HepG2 (cell line): ENCODE data around the gene NELL1. TPM values are rescaled to one million over a fixed set of nuclear protein-coding genes. Genes with fewer than 3 reads are reported as not detected.

Experiments
- ATAC-seq: fragments of 200-7000 bp; cut with Tn5 transposase; 3 replicates; pipeline ENCODE4 v1.9.1; 2020; ENCODE audit warnings: mild to moderate bottlenecking, moderate library complexity
- BruUV-seq: library from RNA; stranded (reverse); fragments of 400-500 nt; replicated peaks from 2 replicates; lab custom pipeline; 2021; lab: Mats Ljungman, UMichigan
- CTCF ChIA-PET: fragments of 300-600 bp; formaldehyde crosslinking; extraction: SDS; loops from one replicate; lab custom pipeline; 2021; ENCODE audit warnings: low total read pairs, inconsistent platforms, low intra/inter-chr PET ratio; lab: Yijun Ruan, JAX
- POLR2A ChIA-PET: fragments of 350-600 bp; sonication (Branson Sonifier 250); formaldehyde crosslinking; loops from one replicate; lab custom pipeline; 2020; ENCODE audit warnings: antibody characterized with exemption, inconsistent platforms; lab: Yijun Ruan, JAX
- DNase-seq: peaks from one replicate; pipeline ENCODE4 v3.0.0-alpha.2; 2015; ENCODE audit warnings: low spot score
- FAIRE-seq: peaks from 3 replicates; lab custom pipeline; 2011; peaks lifted over from hg19 to GRCh38; lab: Jason Lieb, UNC
- H2AFZ ChIP-seq: one replicate; pipeline ENCODE4 v1.6.1; 2011; ENCODE audit warnings: low read length, inconsistent platforms
- H3K27ac ChIP-seq: fragments of 300-600 bp; 3 replicates; pipeline ENCODE4 v1.8.0; 2011; ENCODE audit warnings: mixed run types, mild to moderate bottlenecking, mixed read lengths, low read length, inconsistent platforms; ENCODE audit not compliant: insufficient read depth; ENCODE audit errors: extremely low read length
- H3K27me3 ChIP-seq, 2 experiments: fragments of 200-600 bp in 1 of 2; 2 replicates in 1 of 2; 3 replicates in 1 of 2; pipeline versions ENCODE4 v1.6.0 to v1.8.0; 2011; ENCODE audit warnings: low read length in 2 of 2, mild to moderate bottlenecking in 2 of 2, moderate library complexity in 2 of 2, inconsistent platforms in 1 of 2; ENCODE audit not compliant: insufficient read depth in 2 of 2, control insufficient read depth in 1 of 2
- H3K36me3 ChIP-seq, 2 experiments: fragments of 200-600 bp in 1 of 2; replicated peaks in 1 of 2; 2 replicates in 1 of 2; 3 replicates in 1 of 2; pipeline versions ENCODE4 v1.5.1 to v1.8.0; 2011; ENCODE audit warnings: low read length in 2 of 2, inconsistent platforms in 1 of 2; ENCODE audit not compliant: insufficient read depth in 2 of 2, control insufficient read depth in 1 of 2
- H3K4me1 ChIP-seq: 2 replicates; pipeline ENCODE4 v1.5.1; 2012; ENCODE audit warnings: low read length, inconsistent platforms; ENCODE audit not compliant: insufficient read depth
- H3K4me2 ChIP-seq: 2 replicates; pipeline ENCODE4 v1.6.0; 2011; ENCODE audit warnings: low read depth, low read length, inconsistent platforms
- H3K4me3 ChIP-seq, 3 experiments: fragments of 200-600 bp in 1 of 3; sonication (generic), shearing (Covaris generic) in 1 of 3; replicated peaks in 1 of 3; 2 replicates each; pipeline ENCODE4 v1.5.1; 2011 to 2016; ENCODE audit warnings: low read length in 3 of 3, inconsistent platforms in 2 of 3, low read depth in 2 of 3, mild to moderate bottlenecking in 2 of 3, control low read depth in 1 of 3, mixed read lengths in 1 of 3; ENCODE audit not compliant: insufficient read depth in 1 of 3
- H3K79me2 ChIP-seq: one replicate; pipeline ENCODE4 v1.6.1; 2011; ENCODE audit warnings: low read length, inconsistent platforms; ENCODE audit not compliant: insufficient read depth
- H3K9ac ChIP-seq: 2 replicates; pipeline ENCODE4 v1.6.0; 2011; ENCODE audit warnings: mild to moderate bottlenecking, low read depth, low read length, inconsistent platforms; ENCODE audit not compliant: insufficient read depth
- H3K9me3 ChIP-seq: 2 replicates; pipeline ENCODE4 v1.5.1; 2012; ENCODE audit warnings: mild to moderate bottlenecking, low read length
- H4K20me1 ChIP-seq: 2 replicates; pipeline ENCODE4 v1.6.0; 2011; ENCODE audit warnings: inconsistent platforms, mild to moderate bottlenecking, low read length, moderate library complexity; ENCODE audit not compliant: insufficient read depth
- AHDC1 ChIP-seq: sonication (generic); formaldehyde crosslinking; IDR thresholded peaks from 2 replicates; pipeline ENCODE4 v1.5.1; 2020; ENCODE audit warnings: mild to moderate bottlenecking, missing genetic modification reagents, borderline replicate concordance
- CREM ChIP-seq, 2 experiments: sonication (generic) in 1 of 2; formaldehyde crosslinking in 1 of 2; IDR thresholded peaks; 2 replicates each; pipeline versions ENCODE4 v1.4.0 to v1.6.1; 2016 to 2020; ENCODE audit warnings: antibody characterized with exemption in 1 of 2, mild to moderate bottlenecking in 1 of 2, missing genetic modification reagents in 1 of 2
- ELF1 ChIP-seq: sonication (generic); formaldehyde crosslinking; IDR thresholded peaks from 2 replicates; pipeline ENCODE4 v1.4.0; 2020; ENCODE audit warnings: missing genetic modification reagents
- HCFC1 ChIP-seq: fragments of 150-350 bp; IDR thresholded peaks from 2 replicates; pipeline ENCODE4 v1.6.1; 2014; ENCODE audit warnings: low read depth, low read length
- KLF6 ChIP-seq: IDR thresholded peaks from 2 replicates; pipeline ENCODE4 v1.8.0; 2016; ENCODE audit warnings: missing biosample characterization, missing genetic modification reagents
- MIER2 ChIP-seq: IDR thresholded peaks from 2 replicates; pipeline ENCODE4 v1.6.1; 2016; ENCODE audit warnings: missing biosample characterization, missing genetic modification reagents
- ZNF275 ChIP-seq: sonication (generic); formaldehyde crosslinking; IDR thresholded peaks from 2 replicates; pipeline ENCODE4 v1.8.0; 2022; ENCODE audit warnings: missing genetic modification reagents, mild to moderate bottlenecking, inconsistent platforms, borderline replicate concordance
- ZNF503 ChIP-seq: sonication (generic); formaldehyde crosslinking; IDR thresholded peaks from 2 replicates; pipeline ENCODE4 v1.4.0; 2020; ENCODE audit warnings: missing genetic modification reagents
- ZNF782 ChIP-seq: sonication (generic); formaldehyde crosslinking; IDR thresholded peaks from 2 replicates; pipeline ENCODE4 v1.4.0; 2020; ENCODE audit warnings: missing genetic modification reagents, mild to moderate bottlenecking, borderline replicate concordance
- ZNF800 ChIP-seq: sonication (generic); formaldehyde crosslinking; IDR thresholded peaks from 2 replicates; pipeline ENCODE4 v1.4.0; 2020; ENCODE audit warnings: missing genetic modification reagents
- WGBS: methylation state at CpG from one replicate; pipeline ENCODE4 v1.1.6; 2017; ENCODE audit warnings: low lambda C conversion rate; 5-methylcytosine and 5-hydroxymethylcytosine counted together
- in situ Hi-C: cut with HindIII; loops from 2 replicates; pipeline ENCODE4 v1.10.0; 2017; ENCODE audit warnings: low pct_unique_long_range_greater_than_20kb; ENCODE audit not compliant: extremely low pct_ligation_motif_present
- intact Hi-C: fragments of 100-400 bp; cut with micrococcal nuclease; formaldehyde crosslinking; loops from one replicate; pipeline ENCODE4 v1.10.0; 2022; ENCODE audit not compliant: unreplicated experiment
- polyA plus RNA-seq, 8 experiments: library from polyadenylated mRNA; depleted of rRNA in 3 of 8; stranded (reverse) in 7 of 8; unstranded in 1 of 8; fragments of >200 nt; fragmentation: Illumina TruSeq in 4 of 8; extraction: Trizol in 4 of 8; gene quantifications; 2 replicates each; pipeline versions ENCODE4 v1.2.1 to v1.2.3, GENCODE V29; 2011 to 2016; ENCODE audit warnings: low read depth in 4 of 8, missing spikeins in 1 of 8, mixed read lengths in 1 of 8; ENCODE audit not compliant: insufficient read depth in 1 of 8
- total RNA-seq, 5 experiments: library from RNA; depleted of rRNA; stranded (reverse); fragments of >200 nt; fragmentation: Illumina TruSeq; extraction: Trizol; gene quantifications; 2 replicates each; pipeline ENCODE4 v1.2.3, GENCODE V29; 2016; ENCODE audit warnings: low read depth in 1 of 5
- TF ChIP-seq, protein P1 (sequence below): sonication (generic); formaldehyde crosslinking; IDR thresholded peaks from 2 replicates; pipeline ENCODE4 v1.8.1; 2023; ENCODE audit warnings: missing genetic modification reagents, inconsistent platforms, borderline replicate concordance
- TF ChIP-seq, protein P2 (sequence below): IDR thresholded peaks from 2 replicates; pipeline ENCODE4 v1.6.1; 2016; ENCODE audit warnings: missing genetic modification reagents, missing compliant biosample characterization

The NELL1 gene
- total and polyA plus RNA-seq, 2 of the 13 experiments (the other 11 are each of a cell fraction or from before 2014, with no cell fraction given), result not detected

DNA sequence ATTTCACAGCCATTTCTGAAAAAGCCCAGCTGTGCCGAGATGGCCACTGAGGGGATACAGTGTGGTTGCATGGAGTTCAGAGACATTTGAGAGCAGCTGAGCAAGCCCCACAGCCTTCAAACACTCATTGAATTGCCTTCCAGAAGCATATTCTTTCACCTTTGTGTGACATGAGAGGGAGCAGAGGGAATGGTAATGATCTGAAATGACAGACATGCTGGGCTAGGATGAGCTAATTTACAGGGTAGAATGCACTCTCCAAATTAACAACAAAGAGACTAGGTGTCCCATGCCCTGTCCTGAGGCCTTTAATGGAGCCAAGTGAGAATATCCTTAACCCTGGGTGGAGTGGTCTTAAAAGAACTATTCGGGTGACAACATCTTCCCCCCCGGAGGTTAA, 585.4 kb downstream of the NELL1 start:
- Histone ChIP-seq H3K27ac (no peak overlapping the region), H2AFZ (no peak overlapping the region), H3K4me3 (no peak overlapping the region), H3K4me1 (no peaks in the 10 kb centered on the region), H3K9ac (no peak overlapping the region), H3K9me3 (no peaks in the 10 kb centered on the region), H3K36me3 (no peaks in the 10 kb centered on the region), H3K79me2 (no peaks in the 10 kb centered on the region), H4K20me1 (no peaks in the 10 kb centered on the region), H3K27me3 (no peaks in the 10 kb centered on the region), H3K4me2 (no peak overlapping the region)
- BruUV-seq, result no TSS peak
- FAIRE-seq, result no peak
- in situ Hi-C loops, result no loop called here
- DNase-seq, result no peak
- 0% methylated on average over 3 of the region's 3 CpGs for WGBS
- no peak for TF ChIP-seq CREM (IDR thresholded peaks at IDR 0.05)
- no peak for TF ChIP-seq CREM (CRISPR knock-in tag; IDR thresholded peaks at IDR 0.05)
- TF ChIP-seq HCFC1, result no peak
- TF ChIP-seq, protein P1, sequence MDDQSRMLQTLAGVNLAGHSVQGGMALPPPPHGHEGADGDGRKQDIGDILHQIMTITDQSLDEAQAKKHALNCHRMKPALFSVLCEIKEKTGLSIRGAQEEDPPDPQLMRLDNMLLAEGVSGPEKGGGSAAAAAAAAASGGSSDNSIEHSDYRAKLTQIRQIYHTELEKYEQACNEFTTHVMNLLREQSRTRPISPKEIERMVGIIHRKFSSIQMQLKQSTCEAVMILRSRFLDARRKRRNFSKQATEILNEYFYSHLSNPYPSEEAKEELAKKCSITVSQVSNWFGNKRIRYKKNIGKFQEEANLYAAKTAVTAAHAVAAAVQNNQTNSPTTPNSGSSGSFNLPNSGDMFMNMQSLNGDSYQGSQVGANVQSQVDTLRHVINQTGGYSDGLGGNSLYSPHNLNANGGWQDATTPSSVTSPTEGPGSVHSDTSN, result no peak
- no peak for TF ChIP-seq ZNF275 (CRISPR knock-in tag)
- TF ChIP-seq AHDC1 (CRISPR knock-in tag), result no peak
- TF ChIP-seq ZNF782 (CRISPR knock-in tag), result no peak
- TF ChIP-seq, protein P2, sequence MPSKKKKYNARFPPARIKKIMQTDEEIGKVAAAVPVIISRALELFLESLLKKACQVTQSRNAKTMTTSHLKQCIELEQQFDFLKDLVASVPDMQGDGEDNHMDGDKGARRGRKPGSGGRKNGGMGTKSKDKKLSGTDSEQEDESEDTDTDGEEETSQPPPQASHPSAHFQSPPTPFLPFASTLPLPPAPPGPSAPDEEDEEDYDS (CRISPR knock-in tag), result no peak
- no peak for TF ChIP-seq MIER2 (CRISPR knock-in tag)
- TF ChIP-seq KLF6 (CRISPR knock-in tag), result no peak
- no peak for TF ChIP-seq ZNF503 (CRISPR knock-in tag)
- TF ChIP-seq ZNF800 (CRISPR knock-in tag), result no peak
- TF ChIP-seq ELF1 (CRISPR knock-in tag), result no peak
- ATAC-seq, result no peak
- ChIA-PET CTCF (no interaction called here), POLR2A (no interaction called here)
- intact Hi-C loops, result no loop called here
